GM23338 (cell line): Measurements from ENCODE around the gene NUDCD2. TPM values are rescaled to one million over a fixed set of nuclear protein-coding genes. Genes with fewer than 3 reads are reported as not detected.

ENCODE experiments used
- ATAC-seq: fragments of 200-7000 bp; cut with Tn5 transposase; 3 replicates; pipeline ENCODE4 v1.9.1; 2020
- DNase-seq: peaks from one replicate; pipeline ENCODE4 v3.0.0-alpha.2; 2015; ENCODE audit warnings: low spot score
- H2AFZ ChIP-seq: fragments of 200-600 bp; sonication (generic); 2 replicates; pipeline ENCODE4 v1.8.0; 2016; ENCODE audit warnings: antibody characterized with exemption, mild to moderate bottlenecking, moderate library complexity
- H3F3A ChIP-seq: fragments of 200-600 bp; sonication (generic); replicated peaks from 2 replicates; pipeline ENCODE4 v1.8.0; 2017; ENCODE audit warnings: antibody characterized with exemption, mixed run types, low read depth
- H3K27ac ChIP-seq: fragments of 200-600 bp; sonication (generic); 2 replicates; pipeline ENCODE4 v1.6.1; 2016; ENCODE audit warnings: low read depth
- H3K27me3 ChIP-seq: fragments of 200-600 bp; sonication (generic); 2 replicates; pipeline ENCODE4 v1.8.0; 2016; ENCODE audit warnings: mild to moderate bottlenecking, mixed run types, moderate library complexity; ENCODE audit not compliant: insufficient read depth
- H3K36me3 ChIP-seq: fragments of 200-600 bp; sonication (generic); 2 replicates; pipeline ENCODE4 v1.8.0; 2016; ENCODE audit warnings: mild to moderate bottlenecking; ENCODE audit not compliant: insufficient read depth
- H3K4me1 ChIP-seq: fragments of 200-600 bp; sonication (generic); 2 replicates; pipeline ENCODE4 v1.8.0; 2016; ENCODE audit warnings: mild to moderate bottlenecking, moderate library complexity; ENCODE audit not compliant: insufficient read depth
- H3K4me2 ChIP-seq: fragments of 200-600 bp; sonication (generic); 2 replicates; pipeline ENCODE4 v1.7.1; 2017; ENCODE audit warnings: mixed run types
- H3K4me3 ChIP-seq: fragments of 200-600 bp; sonication (generic); 2 replicates; pipeline ENCODE4 v1.6.1; 2016; ENCODE audit warnings: mixed run types
- H3K79me2 ChIP-seq: fragments of 200-600 bp; sonication (generic); replicated peaks from 2 replicates; pipeline ENCODE4 v1.8.0; 2017; ENCODE audit warnings: mild to moderate bottlenecking; ENCODE audit not compliant: insufficient read depth
- H3K9me2 ChIP-seq: fragments of 200-600 bp; sonication (generic); 2 replicates; pipeline ENCODE4 v1.8.0; 2017; ENCODE audit not compliant: insufficient read depth
- H4K20me1 ChIP-seq: fragments of 200-600 bp; sonication (generic); replicated peaks from 2 replicates; pipeline ENCODE4 v1.8.0; 2017; ENCODE audit warnings: mild to moderate bottlenecking; ENCODE audit not compliant: insufficient read depth
- H3K27ac Mint-ChIP-seq: 2 replicates; pipeline ENCODE4 v1.8.0; 2020; ENCODE audit warnings: inconsistent platforms, mild to moderate bottlenecking, moderate library complexity, mixed read lengths
- H3K27me3 Mint-ChIP-seq: 3 replicates; pipeline ENCODE4 v1.8.0; 2022; ENCODE audit warnings: low read depth, mild to moderate bottlenecking, moderate library complexity, mixed read lengths, inconsistent platforms; ENCODE audit not compliant: insufficient read depth, poor library complexity
- H3K36me3 Mint-ChIP-seq: 3 replicates; pipeline ENCODE4 v1.8.0; 2021; ENCODE audit warnings: low read depth, mild to moderate bottlenecking, inconsistent platforms, moderate library complexity, mixed read lengths
- H3K4me1 Mint-ChIP-seq: 3 replicates; pipeline ENCODE4 v1.8.0; 2020; ENCODE audit warnings: mild to moderate bottlenecking, inconsistent platforms, mixed read lengths
- H3K4me3 Mint-ChIP-seq: 3 replicates; pipeline ENCODE4 v1.8.0; 2021; ENCODE audit warnings: moderate library complexity, mild to moderate bottlenecking, inconsistent platforms, mixed read lengths
- H3K9me3 Mint-ChIP-seq: 3 replicates; pipeline ENCODE4 v1.8.0; 2020; ENCODE audit warnings: moderate library complexity, mild to moderate bottlenecking, inconsistent platforms, mixed read lengths
- CREB1 ChIP-seq: fragments of 250-450 bp; sonication (Bioruptor Pico); IDR thresholded peaks from 2 replicates; pipeline ENCODE4 v1.5.0; 2020; ENCODE audit warnings: low read depth, mild to moderate bottlenecking, moderate library complexity
- EZH2 ChIP-seq: fragments of 200-600 bp; sonication (generic); IDR thresholded peaks from one replicate; pipeline ENCODE4 v1.8.0; 2017; ENCODE audit warnings: antibody characterized with exemption, mild to moderate bottlenecking, low read depth; ENCODE audit not compliant: unreplicated experiment
- EZH2phosphoT487 ChIP-seq: fragments of 200-600 bp; sonication (generic); IDR thresholded peaks from one replicate; pipeline ENCODE4 v1.8.1; 2018; ENCODE audit warnings: antibody characterized with exemption; ENCODE audit not compliant: unreplicated experiment
- NANOG ChIP-seq: IDR thresholded peaks from 2 replicates; pipeline ENCODE4 v1.6.1; 2016; ENCODE audit warnings: antibody characterized with exemption, borderline replicate concordance
- POLR2AphosphoS5 ChIP-seq: IDR thresholded peaks from 2 replicates; pipeline ENCODE4 v1.6.1; 2016; ENCODE audit warnings: antibody characterized with exemption, low read depth
- STAT1 ChIP-seq: IDR thresholded peaks from one replicate; pipeline ENCODE4 v1.6.1; 2016; ENCODE audit warnings: antibody characterized with exemption; ENCODE audit not compliant: unreplicated experiment
- ZNF331 ChIP-seq: fragments of 250-450 bp; sonication (Bioruptor Pico); IDR thresholded peaks from 2 replicates; pipeline ENCODE4 v1.5.0; 2020; ENCODE audit warnings: low read depth, mild to moderate bottlenecking, moderate library complexity
- polyA plus RNA-seq: library from polyadenylated mRNA; unstranded; fragments of >200 nt; fragmentation: Nextera tagmentation; extraction: Ambion mirVana; gene quantifications from 2 replicates; pipeline ENCODE4 v1.2.1, GENCODE V29; 2016
- total RNA-seq: library from RNA; depleted of rRNA; stranded (reverse); fragments of >200 nt; shearing (Covaris generic); gene quantifications from 2 replicates; pipeline ENCODE4 v1.2.3, GENCODE V29; 2014
- TF ChIP-seq, protein P1 (sequence below): fragments of 250-450 bp; sonication (Bioruptor Pico); IDR thresholded peaks from 2 replicates; pipeline ENCODE4 v1.5.0; 2020; ENCODE audit warnings: mild to moderate bottlenecking, moderate library complexity
- TF ChIP-seq, protein P2 (sequence below), 2 experiments: fragments of 200-600 bp in 1 of 2; sonication (generic) in 1 of 2; conservative IDR thresholded peaks; 2 replicates each; pipeline versions ENCODE4 v1.5.1 to v1.6.1; 2016 to 2017; ENCODE audit warnings: antibody characterized with exemption in 2 of 2, low read depth in 2 of 2, mild to moderate bottlenecking in 2 of 2, moderate library complexity in 1 of 2

NUDCD2 gene
- total and polyA plus RNA-seq, 2 experiments from 2014 or later: 23.2 to 123 TPM

DNA sequence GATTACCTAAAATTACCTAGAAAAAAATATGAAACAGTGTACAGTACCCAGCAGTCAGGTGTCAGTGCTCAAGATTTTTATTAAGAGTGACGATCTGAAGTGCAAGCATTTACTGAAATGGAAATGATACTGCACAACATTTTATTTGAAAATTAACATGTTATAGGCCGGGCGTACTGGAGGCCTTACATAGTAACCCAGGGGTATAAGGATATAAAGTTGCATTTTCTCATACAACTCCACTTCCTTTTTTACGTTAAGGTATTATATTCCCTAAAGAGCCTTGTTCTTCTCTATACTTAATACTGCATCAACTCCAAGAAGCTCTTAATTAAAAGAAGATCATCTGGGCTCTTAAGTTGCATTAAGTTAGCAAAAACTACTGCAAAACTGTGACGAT, 48.9 kb upstream of the NUDCD2 start:
- Mint-ChIP-seq H3K4me1 (peaks cover 43% of the 10 kb centered on the region), H3K27me3 (peaks cover 17% of the 10 kb centered on the region), H3K4me3 (peak overlapping the region; percentile 49), H3K9me3 (no peaks in the 10 kb centered on the region; the same call in 2 of the 3 replicates), H3K36me3 (peaks cover 58% of the 10 kb centered on the region), H3K27ac (0 out of 2 replicates have a peak overlapping the region, but pooled peaks have one; percentile 42)
- Histone ChIP-seq H4K20me1 (peaks cover 54% of the 10 kb centered on the region), H3K4me1 (peaks cover 36% of the 10 kb centered on the region), H3K79me2 (peaks cover 96% of the 10 kb centered on the region), H3F3A (no peaks in the 10 kb centered on the region), H3K4me3 (peak overlapping the region; percentile 58), H3K36me3 (peaks cover 18% of the 10 kb centered on the region), H3K9me2 (no peaks in the 10 kb centered on the region), H3K27me3 (no peaks in the 10 kb centered on the region), H3K4me2 (peak overlapping the region; percentile 89), H2AFZ (no peak overlapping the region), H3K27ac (no peak overlapping the region)
- ATAC-seq (no peak), DNase-seq (no peak)
- no peak for TF ChIP-seq CREB1 (CRISPR knock-in tag)

DNA sequence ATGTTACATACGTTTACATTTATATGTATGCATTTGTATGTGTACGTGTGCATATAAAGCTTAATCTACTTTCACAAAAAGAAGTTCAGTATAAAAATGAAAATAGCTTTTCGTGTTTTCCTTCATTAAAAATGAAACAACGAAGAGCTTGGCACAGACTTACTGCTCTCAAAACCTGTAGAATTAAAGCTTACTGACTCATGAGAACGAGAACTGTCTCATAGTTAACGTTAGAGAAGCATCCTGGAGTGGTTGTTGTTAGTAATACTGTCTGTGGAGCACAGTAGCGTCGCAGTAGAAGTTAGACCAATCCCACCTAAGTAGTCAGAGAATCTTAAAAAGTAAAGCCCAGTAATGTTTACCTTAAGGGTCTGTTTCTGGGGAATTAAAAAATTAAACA, 46.8 kb upstream of the NUDCD2 start:
- Histone ChIP-seq H2AFZ (no peak overlapping the region), H3K27me3 (no peaks in the 10 kb centered on the region), H3K36me3 (no peaks in the 10 kb centered on the region), H3F3A (no peaks in the 10 kb centered on the region), H3K9me2 (no peaks in the 10 kb centered on the region), H3K79me2 (peaks cover 79% of the 10 kb centered on the region), H3K4me3 (peak overlapping the region; percentile 58), H3K27ac (no peak overlapping the region), H3K4me1 (peaks cover 43% of the 10 kb centered on the region), H4K20me1 (peaks cover 47% of the 10 kb centered on the region), H3K4me2 (peak overlapping the region; percentile 89)
- ATAC-seq (no peak), DNase-seq (no peak)
- peak overlapping the region; percentile 96 for H3K4me3 Mint-ChIP-seq
- no peaks in the 10 kb centered on the region; the same call in 2 of the 3 replicates for H3K9me3 Mint-ChIP-seq
- H3K27ac Mint-ChIP-seq: no peak overlapping the region
- TF ChIP-seq STAT1: no peak
- H3K4me1 Mint-ChIP-seq: peaks cover 47% of the 10 kb centered on the region
- peaks cover 39% of the 10 kb centered on the region for H3K36me3 Mint-ChIP-seq
- H3K27me3 Mint-ChIP-seq: peaks cover 17% of the 10 kb centered on the region

DNA sequence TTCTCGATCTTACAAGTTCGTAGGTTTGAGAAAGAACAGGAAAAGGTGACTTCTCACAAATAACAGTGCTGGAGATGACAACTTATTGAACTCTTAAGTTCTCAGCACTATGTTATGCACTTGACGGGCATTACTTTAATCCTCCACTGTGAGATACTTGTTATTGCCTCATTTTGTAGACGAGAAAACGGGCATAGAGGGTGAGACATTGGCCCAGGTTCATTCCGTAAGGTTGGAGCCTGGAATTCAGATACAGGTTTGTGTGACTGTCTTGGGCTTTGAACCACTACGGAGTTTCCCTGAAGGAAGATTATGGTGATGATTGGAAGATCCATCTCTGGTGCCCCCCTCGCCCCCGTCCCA, 46.2 kb upstream of the NUDCD2 start:
- DNase-seq (no peak), ATAC-seq (no peak)
- no peak overlapping the region for H2AFZ ChIP-seq
- H3K27ac Mint-ChIP-seq: peak overlapping the region; percentile 87
- H3K27me3 ChIP-seq: no peaks in the 10 kb centered on the region
- H3K36me3 Mint-ChIP-seq: peaks cover 38% of the 10 kb centered on the region
- H3K4me1 ChIP-seq: peaks cover 43% of the 10 kb centered on the region
- H3K9me2 ChIP-seq: no peaks in the 10 kb centered on the region
- H3K27ac ChIP-seq: peak overlapping the region; percentile 67
- no peaks in the 10 kb centered on the region; the same call in 2 of the 3 replicates for H3K9me3 Mint-ChIP-seq
- no peaks in the 10 kb centered on the region for H3K36me3 ChIP-seq
- H4K20me1 ChIP-seq: peaks cover 43% of the 10 kb centered on the region
- peaks cover 17% of the 10 kb centered on the region for H3K27me3 Mint-ChIP-seq
- H3K4me1 Mint-ChIP-seq: peaks cover 47% of the 10 kb centered on the region
- peak overlapping the region; percentile 58 for H3K4me3 ChIP-seq
- H3K79me2 ChIP-seq: peaks cover 73% of the 10 kb centered on the region
- H3F3A ChIP-seq: no peaks in the 10 kb centered on the region
- peak overlapping the region; percentile 96 for H3K4me3 Mint-ChIP-seq
- H3K4me2 ChIP-seq: peak overlapping the region; percentile 89
- TF ChIP-seq EZH2phosphoT487 (no peak), STAT1 (no peak), POLR2AphosphoS5 (no peak), CREB1 (CRISPR knock-in tag) (no peak), EZH2 (no peak), NANOG (no peak), ZNF331 (CRISPR knock-in tag) (no peak)
- TF ChIP-seq, protein P1, sequence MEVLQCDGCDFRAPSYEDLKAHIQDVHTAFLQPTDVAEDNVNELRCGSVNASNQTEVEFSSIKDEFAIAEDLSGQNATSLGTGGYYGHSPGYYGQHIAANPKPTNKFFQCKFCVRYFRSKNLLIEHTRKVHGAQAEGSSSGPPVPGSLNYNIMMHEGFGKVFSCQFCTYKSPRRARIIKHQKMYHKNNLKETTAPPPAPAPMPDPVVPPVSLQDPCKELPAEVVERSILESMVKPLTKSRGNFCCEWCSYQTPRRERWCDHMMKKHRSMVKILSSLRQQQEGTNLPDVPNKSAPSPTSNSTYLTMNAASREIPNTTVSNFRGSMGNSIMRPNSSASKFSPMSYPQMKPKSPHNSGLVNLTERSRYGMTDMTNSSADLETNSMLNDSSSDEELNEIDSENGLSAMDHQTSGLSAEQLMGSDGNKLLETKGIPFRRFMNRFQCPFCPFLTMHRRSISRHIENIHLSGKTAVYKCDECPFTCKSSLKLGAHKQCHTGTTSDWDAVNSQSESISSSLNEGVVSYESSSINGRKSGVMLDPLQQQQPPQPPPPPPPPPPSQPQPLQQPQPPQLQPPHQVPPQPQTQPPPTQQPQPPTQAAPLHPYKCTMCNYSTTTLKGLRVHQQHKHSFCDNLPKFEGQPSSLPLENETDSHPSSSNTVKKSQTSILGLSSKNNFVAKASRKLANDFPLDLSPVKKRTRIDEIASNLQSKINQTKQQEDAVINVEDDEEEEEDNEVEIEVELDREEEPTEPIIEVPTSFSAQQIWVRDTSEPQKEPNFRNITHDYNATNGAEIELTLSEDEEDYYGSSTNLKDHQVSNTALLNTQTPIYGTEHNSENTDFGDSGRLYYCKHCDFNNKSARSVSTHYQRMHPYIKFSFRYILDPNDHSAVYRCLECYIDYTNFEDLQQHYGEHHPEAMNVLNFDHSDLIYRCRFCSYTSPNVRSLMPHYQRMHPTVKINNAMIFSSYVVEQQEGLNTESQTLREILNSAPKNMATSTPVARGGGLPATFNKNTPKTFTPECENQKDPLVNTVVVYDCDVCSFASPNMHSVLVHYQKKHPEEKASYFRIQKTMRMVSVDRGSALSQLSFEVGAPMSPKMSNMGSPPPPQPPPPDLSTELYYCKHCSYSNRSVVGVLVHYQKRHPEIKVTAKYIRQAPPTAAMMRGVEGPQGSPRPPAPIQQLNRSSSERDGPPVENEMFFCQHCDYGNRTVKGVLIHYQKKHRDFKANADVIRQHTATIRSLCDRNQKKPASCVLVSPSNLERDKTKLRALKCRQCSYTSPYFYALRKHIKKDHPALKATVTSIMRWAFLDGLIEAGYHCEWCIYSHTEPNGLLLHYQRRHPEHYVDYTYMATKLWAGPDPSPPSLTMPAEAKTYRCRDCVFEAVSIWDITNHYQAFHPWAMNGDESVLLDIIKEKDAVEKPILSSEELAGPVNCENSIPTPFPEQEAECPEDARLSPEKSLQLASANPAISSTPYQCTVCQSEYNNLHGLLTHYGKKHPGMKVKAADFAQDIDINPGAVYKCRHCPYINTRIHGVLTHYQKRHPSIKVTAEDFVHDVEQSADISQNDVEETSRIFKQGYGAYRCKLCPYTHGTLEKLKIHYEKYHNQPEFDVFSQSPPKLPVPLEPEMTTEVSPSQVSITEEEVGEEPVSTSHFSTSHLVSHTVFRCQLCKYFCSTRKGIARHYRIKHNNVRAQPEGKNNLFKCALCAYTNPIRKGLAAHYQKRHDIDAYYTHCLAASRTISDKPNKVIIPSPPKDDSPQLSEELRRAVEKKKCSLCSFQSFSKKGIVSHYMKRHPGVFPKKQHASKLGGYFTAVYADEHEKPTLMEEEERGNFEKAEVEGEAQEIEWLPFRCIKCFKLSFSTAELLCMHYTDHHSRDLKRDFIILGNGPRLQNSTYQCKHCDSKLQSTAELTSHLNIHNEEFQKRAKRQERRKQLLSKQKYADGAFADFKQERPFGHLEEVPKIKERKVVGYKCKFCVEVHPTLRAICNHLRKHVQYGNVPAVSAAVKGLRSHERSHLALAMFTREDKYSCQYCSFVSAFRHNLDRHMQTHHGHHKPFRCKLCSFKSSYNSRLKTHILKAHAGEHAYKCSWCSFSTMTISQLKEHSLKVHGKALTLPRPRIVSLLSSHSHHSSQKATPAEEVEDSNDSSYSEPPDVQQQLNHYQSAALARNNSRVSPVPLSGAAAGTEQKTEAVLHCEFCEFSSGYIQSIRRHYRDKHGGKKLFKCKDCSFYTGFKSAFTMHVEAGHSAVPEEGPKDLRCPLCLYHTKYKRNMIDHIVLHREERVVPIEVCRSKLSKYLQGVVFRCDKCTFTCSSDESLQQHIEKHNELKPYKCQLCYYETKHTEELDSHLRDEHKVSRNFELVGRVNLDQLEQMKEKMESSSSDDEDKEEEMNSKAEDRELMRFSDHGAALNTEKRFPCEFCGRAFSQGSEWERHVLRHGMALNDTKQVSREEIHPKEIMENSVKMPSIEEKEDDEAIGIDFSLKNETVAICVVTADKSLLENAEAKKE (CRISPR knock-in tag): no peak
- TF ChIP-seq, protein P2, sequence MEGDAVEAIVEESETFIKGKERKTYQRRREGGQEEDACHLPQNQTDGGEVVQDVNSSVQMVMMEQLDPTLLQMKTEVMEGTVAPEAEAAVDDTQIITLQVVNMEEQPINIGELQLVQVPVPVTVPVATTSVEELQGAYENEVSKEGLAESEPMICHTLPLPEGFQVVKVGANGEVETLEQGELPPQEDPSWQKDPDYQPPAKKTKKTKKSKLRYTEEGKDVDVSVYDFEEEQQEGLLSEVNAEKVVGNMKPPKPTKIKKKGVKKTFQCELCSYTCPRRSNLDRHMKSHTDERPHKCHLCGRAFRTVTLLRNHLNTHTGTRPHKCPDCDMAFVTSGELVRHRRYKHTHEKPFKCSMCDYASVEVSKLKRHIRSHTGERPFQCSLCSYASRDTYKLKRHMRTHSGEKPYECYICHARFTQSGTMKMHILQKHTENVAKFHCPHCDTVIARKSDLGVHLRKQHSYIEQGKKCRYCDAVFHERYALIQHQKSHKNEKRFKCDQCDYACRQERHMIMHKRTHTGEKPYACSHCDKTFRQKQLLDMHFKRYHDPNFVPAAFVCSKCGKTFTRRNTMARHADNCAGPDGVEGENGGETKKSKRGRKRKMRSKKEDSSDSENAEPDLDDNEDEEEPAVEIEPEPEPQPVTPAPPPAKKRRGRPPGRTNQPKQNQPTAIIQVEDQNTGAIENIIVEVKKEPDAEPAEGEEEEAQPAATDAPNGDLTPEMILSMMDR (conservative IDR thresholded peaks at IDR 0.05; ENCODE audit: low read depth in 2 of 2): no peak
